ELR (cell line): ENCODE results near the gene NSMCE4A.
"Not testable (repeated sequence)": the region's sequence is repeated elsewhere in the genome, so short reads cannot be mapped to it uniquely, and the experiment has no call there.

Source experiments
- DNase-seq: peaks from one replicate; pipeline ENCODE4 v3.0.0-alpha.2; 2015; ENCODE audit warnings: low read depth

Gene NSMCE4A

GRCh38 chr10:121935702-121936101 lies 39.3 kb downstream of the NSMCE4A start:
- DNase-seq, result no peak

GRCh38 chr10:121930268-121931085 lies 44.5 kb downstream of the NSMCE4A start:
- not testable (repeated sequence) for DNase-seq

- not testable (repeated sequence) for DNase-seq
Measured at GRCh38 chr10:121929585-121930267, 45.3 kb downstream of the NSMCE4A start.

GRCh38 chr10:121928528-121928884 lies 46.5 kb downstream of the NSMCE4A start:
- DNase-seq, result peak; percentile 43

GRCh38 chr10:121927841-121928527 lies 47.0 kb downstream of the NSMCE4A start, which contains the start of gene ATE1:
Gene ATE1, minus strand, starts transcription at chr10:121928031. Its CDS starts 82 bp downstream, at chr10:121927949.
- DNase-seq, result peak; percentile 92

- peak; percentile 81 for DNase-seq
Measured at GRCh38 chr10:121927318-121927840, 47.6 kb downstream of the NSMCE4A start.

- DNase-seq, result peak; percentile 34
Measured at GRCh38 chr10:121926671-121927317, 48.2 kb downstream of the NSMCE4A start.

GRCh38 chr10:121926157-121926556 lies 48.9 kb downstream of the NSMCE4A start:
- DNase-seq, result no peak

GRCh38 chr10:121921238-121921931 lies 53.6 kb downstream of the NSMCE4A start:
- DNase-seq, result no peak

GRCh38 chr10:121919666-121920065 lies 55.4 kb downstream of the NSMCE4A start:
- no peak for DNase-seq

- not testable (repeated sequence) for DNase-seq
Measured at GRCh38 chr10:121918800-121919199, 56.2 kb downstream of the NSMCE4A start.

- DNase-seq, result no peak
Measured at GRCh38 chr10:121914661-121915060, 60.4 kb downstream of the NSMCE4A start.

- DNase-seq, result no peak
Measured at GRCh38 chr10:121911421-121911697, 63.7 kb downstream of the NSMCE4A start.

- peak; percentile 43 for DNase-seq
Measured at GRCh38 chr10:121910673-121911420, 64.2 kb downstream of the NSMCE4A start.
